Measurements from ENCODE around the gene ARHGAP5. TPM values are rescaled to one million over a fixed set of nuclear protein-coding genes. Genes with fewer than 3 reads are reported as not detected.

Gene ARHGAP5
- total and polyA plus RNA-seq, 4 donors = 12.3 to 220 (median 41.2) TPM

DNA sequence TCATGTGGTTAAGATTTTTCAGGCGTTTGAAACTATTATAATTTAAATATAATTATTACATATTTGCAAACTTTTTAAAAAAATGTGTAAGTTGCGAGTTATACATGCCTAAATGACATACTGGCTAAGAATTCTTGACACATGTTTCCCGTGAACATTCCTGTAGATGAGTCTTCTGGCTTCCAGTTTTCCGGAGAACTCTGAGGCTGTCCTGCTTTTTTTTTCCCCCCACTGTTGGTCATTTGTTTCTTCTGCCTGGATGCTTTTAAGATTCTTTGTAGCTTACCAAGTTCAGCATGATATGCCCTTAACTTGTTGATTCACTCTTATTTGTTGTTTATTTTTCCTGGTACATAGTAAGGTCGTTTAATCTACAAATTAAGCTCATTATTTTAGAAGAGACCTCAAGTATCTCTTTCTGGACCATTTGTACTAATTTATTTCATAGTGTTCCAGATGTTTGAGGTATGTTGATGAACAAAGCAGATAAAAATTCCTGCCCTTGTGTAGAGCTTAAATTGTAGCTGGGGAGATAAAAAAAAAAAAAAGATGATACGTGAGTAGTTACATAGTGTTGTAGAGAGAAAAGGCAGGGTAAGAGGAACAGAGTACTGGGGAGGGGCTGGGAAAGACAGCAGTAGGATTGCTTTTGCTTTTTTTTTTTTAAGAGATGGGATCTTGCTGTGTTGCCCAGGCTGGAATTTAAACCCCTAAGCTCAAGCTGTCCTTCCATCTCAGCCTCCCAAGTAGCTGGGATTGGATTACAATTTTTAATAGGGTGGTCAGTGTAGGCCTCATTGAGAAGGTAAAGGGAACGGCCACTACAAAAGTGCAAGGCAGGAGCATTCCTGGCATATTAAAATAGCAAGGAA, 32.8 kb downstream of the ARHGAP5 start:
- peak overlapping the region in 1 of 2 donors; percentile 3 for H3K27ac ChIP-seq (ENCODE audit: low read depth in 1 of 2, low read length in 1 of 2)
- H3K9me3 ChIP-seq (ENCODE audit: control insufficient read depth in 4 of 4, insufficient read depth in 3 of 4, low read length in 3 of 4) = no peaks in the 10 kb centered on the region
- ATAC-seq (ENCODE audit: insufficient read depth, low FRiP score) = no peak
- H3K27me3 ChIP-seq (ENCODE audit: control insufficient read depth in 3 of 3, insufficient read depth in 3 of 3, low read length in 2 of 3) = no peaks in the 10 kb centered on the region
- DNase-seq = no peak
- H3K36me3 ChIP-seq (ENCODE audit: control insufficient read depth in 4 of 4, insufficient read depth in 4 of 4, low read length in 4 of 4) = peaks cover 0 to 7% (median 0%) of the 10 kb centered on the region in 4 donors
- peaks cover 0 to 13% (median 0%) of the 10 kb centered on the region in 5 donors for H3K4me1 ChIP-seq (ENCODE audit: control insufficient read depth in 5 of 5, insufficient read depth in 5 of 5, low read length in 5 of 5)
- 89 to 91% methylated on average over 7 of the region's 7 CpGs for WGBS, 2 donors
- TF ChIP-seq, protein P1, sequence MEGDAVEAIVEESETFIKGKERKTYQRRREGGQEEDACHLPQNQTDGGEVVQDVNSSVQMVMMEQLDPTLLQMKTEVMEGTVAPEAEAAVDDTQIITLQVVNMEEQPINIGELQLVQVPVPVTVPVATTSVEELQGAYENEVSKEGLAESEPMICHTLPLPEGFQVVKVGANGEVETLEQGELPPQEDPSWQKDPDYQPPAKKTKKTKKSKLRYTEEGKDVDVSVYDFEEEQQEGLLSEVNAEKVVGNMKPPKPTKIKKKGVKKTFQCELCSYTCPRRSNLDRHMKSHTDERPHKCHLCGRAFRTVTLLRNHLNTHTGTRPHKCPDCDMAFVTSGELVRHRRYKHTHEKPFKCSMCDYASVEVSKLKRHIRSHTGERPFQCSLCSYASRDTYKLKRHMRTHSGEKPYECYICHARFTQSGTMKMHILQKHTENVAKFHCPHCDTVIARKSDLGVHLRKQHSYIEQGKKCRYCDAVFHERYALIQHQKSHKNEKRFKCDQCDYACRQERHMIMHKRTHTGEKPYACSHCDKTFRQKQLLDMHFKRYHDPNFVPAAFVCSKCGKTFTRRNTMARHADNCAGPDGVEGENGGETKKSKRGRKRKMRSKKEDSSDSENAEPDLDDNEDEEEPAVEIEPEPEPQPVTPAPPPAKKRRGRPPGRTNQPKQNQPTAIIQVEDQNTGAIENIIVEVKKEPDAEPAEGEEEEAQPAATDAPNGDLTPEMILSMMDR (IDR thresholded peaks at IDR 0.05; ENCODE audit: control extremely low read depth, extremely low read depth) = no peak
- H3K9ac ChIP-seq (ENCODE audit: insufficient read depth in 1 of 2, low read length in 2 of 2) = no peak overlapping the region
- H3K4me3 ChIP-seq = no peak overlapping the region

DNA sequence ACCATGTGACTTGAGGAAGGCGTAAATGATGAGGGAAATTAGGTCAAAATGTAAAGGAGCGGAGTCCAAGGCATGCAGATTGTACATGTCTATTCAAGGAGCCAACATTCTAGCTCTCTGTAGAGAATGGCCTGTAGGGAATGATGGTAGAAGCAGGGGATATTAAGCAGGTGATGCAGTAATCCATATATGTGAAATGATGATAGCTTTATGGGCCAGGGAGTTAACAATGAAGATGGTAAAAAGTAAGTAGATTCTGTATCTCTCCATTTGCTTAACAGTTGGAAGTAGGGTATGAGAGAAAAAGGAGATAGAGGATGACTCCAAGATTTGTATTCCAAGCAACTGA, 33.4 kb downstream of the ARHGAP5 start:
- 92 to 98% methylated on average over 2 of the region's 2 CpGs for WGBS, 2 donors
- ATAC-seq (ENCODE audit: insufficient read depth, low FRiP score) (no peak), DNase-seq (no peak)
- H3K36me3 ChIP-seq (ENCODE audit: control insufficient read depth in 4 of 4, insufficient read depth in 4 of 4, low read length in 4 of 4) = peaks cover 0 to 7% (median 0%) of the 10 kb centered on the region in 4 donors
- peaks cover 0 to 13% (median 0%) of the 10 kb centered on the region in 5 donors for H3K4me1 ChIP-seq (ENCODE audit: control insufficient read depth in 5 of 5, insufficient read depth in 5 of 5, low read length in 5 of 5)
- no peaks in the 10 kb centered on the region for H3K27me3 ChIP-seq (ENCODE audit: control insufficient read depth in 3 of 3, insufficient read depth in 3 of 3, low read length in 2 of 3)
- peak overlapping the region in 1 of 2 donors; percentile 3 for H3K27ac ChIP-seq (ENCODE audit: low read depth in 1 of 2, low read length in 1 of 2)
- H3K9ac ChIP-seq (ENCODE audit: insufficient read depth in 1 of 2, low read length in 2 of 2) = no peak overlapping the region
- TF ChIP-seq, protein P1 (IDR thresholded peaks at IDR 0.05; ENCODE audit: control extremely low read depth, extremely low read depth) = no peak
- no peak overlapping the region for H3K4me3 ChIP-seq
- H3K9me3 ChIP-seq (ENCODE audit: control insufficient read depth in 4 of 4, insufficient read depth in 3 of 4, low read length in 3 of 4) = no peaks in the 10 kb centered on the region

DNA sequence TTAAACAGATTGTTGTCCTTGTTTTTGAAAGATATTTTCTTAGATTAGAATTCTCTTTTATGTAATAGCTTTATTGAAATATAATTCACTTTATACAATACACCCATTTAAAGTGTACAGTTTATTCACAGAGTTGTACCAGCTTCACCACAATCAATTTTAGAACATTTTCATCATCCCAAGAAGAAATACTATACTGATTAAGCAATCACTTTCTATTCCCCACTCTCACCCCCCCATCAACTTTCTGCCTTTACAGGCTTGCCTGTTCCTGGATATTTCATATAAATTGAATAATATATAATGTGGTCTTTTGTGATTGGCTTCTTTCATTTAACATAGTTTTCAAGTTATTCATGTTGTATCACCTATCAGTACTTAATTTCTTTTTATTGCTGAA, 44.4 kb downstream of the ARHGAP5 start:
- H3K4me1 ChIP-seq (ENCODE audit: control insufficient read depth in 5 of 5, insufficient read depth in 5 of 5, low read length in 5 of 5) = peaks cover 0 to 7% (median 0%) of the 10 kb centered on the region in 5 donors
- H3K9me3 ChIP-seq (ENCODE audit: control insufficient read depth in 4 of 4, insufficient read depth in 3 of 4, low read length in 3 of 4) = no peaks in the 10 kb centered on the region
- peaks cover 0 to 17% (median 3%) of the 10 kb centered on the region in 4 donors for H3K36me3 ChIP-seq (ENCODE audit: control insufficient read depth in 4 of 4, insufficient read depth in 4 of 4, low read length in 4 of 4)
- ATAC-seq (ENCODE audit: insufficient read depth, low FRiP score) = no peak
- H3K27me3 ChIP-seq (ENCODE audit: control insufficient read depth in 3 of 3, insufficient read depth in 3 of 3, low read length in 2 of 3) = no peaks in the 10 kb centered on the region
- no peak overlapping the region for H3K4me3 ChIP-seq
- H3K27ac ChIP-seq (ENCODE audit: low read depth in 1 of 2, low read length in 1 of 2) = no peak overlapping the region
- DNase-seq = no peak
- H3K9ac ChIP-seq (ENCODE audit: insufficient read depth in 1 of 2, low read length in 2 of 2) = no peak overlapping the region
- TF ChIP-seq, protein P1 (IDR thresholded peaks at IDR 0.05; ENCODE audit: control extremely low read depth, extremely low read depth) = no peak

Data from lung (tissue), 12 donors.